Neural cell (in vitro differentiated cells): ENCODE data around the gene PIKFYVE. TPM values are rescaled to one million over a fixed set of nuclear protein-coding genes. Genes with fewer than 3 reads are reported as not detected.
"Not testable (repeated sequence)": the region's sequence is repeated elsewhere in the genome, so short reads cannot be mapped to it uniquely, and the experiment has no call there.

Experiments used
- H2AFZ ChIP-seq: fragments of 200-600, 300-800 bp; sonication (generic), shearing (Covaris generic); 2 replicates; pipeline ENCODE4 v1.6.0; 2014; ENCODE audit warnings: low read depth, mild to moderate bottlenecking, antibody characterized with exemption, low read length, moderate library complexity
- H3F3A ChIP-seq: fragments of 200-600 bp; shearing (Covaris generic); 2 replicates; pipeline ENCODE4 v1.6.1; 2016; ENCODE audit warnings: mild to moderate bottlenecking, moderate library complexity, mixed read lengths, antibody characterized with exemption, low read length; ENCODE audit not compliant: insufficient read depth, poor library complexity, severe bottlenecking
- H3K27ac ChIP-seq: fragments of 200-600, 300-800 bp; sonication (generic), shearing (Covaris generic); 2 replicates; pipeline ENCODE4 v1.5.1; 2014; ENCODE audit warnings: mild to moderate bottlenecking, low read length, moderate library complexity
- H3K27me3 ChIP-seq: fragments of 300-800, 200-600 bp; sonication (generic), shearing (Covaris generic); 2 replicates; pipeline ENCODE4 v1.6.0; 2014; ENCODE audit warnings: mild to moderate bottlenecking, low read depth, low read length, moderate library complexity; ENCODE audit not compliant: insufficient read depth
- H3K36me3 ChIP-seq: fragments of 300-800, 200-600 bp; sonication (generic), shearing (Covaris generic); 2 replicates; pipeline ENCODE4 v1.5.1; 2014; ENCODE audit warnings: mild to moderate bottlenecking, antibody characterized with exemption, low read length, moderate library complexity; ENCODE audit not compliant: insufficient read depth
- H3K4me2 ChIP-seq: fragments of 300-800, 200-600 bp; sonication (generic), shearing (Covaris generic); 2 replicates; pipeline ENCODE4 v1.6.0; 2014; ENCODE audit warnings: mild to moderate bottlenecking, low read length
- H3K4me3 ChIP-seq: fragments of 300-800, 200-600 bp; sonication (generic), shearing (Covaris generic); 2 replicates; pipeline ENCODE4 v1.5.1; 2014; ENCODE audit warnings: mild to moderate bottlenecking, low read length, moderate library complexity
- H3K79me2 ChIP-seq: fragments of 200-600 bp; shearing (Covaris generic); replicated peaks from 2 replicates; pipeline ENCODE4 v1.6.0; 2014; ENCODE audit warnings: mild to moderate bottlenecking, low read length, moderate library complexity; ENCODE audit not compliant: insufficient read depth
- H3K9ac ChIP-seq: fragments of 300-800, 200-600 bp; sonication (generic), shearing (Covaris generic); 2 replicates; pipeline ENCODE4 v1.6.1; 2016; ENCODE audit warnings: mild to moderate bottlenecking, low read length, mixed read lengths
- H3K9me2 ChIP-seq: fragments of 200-600 bp; shearing (Covaris generic); 2 replicates; pipeline ENCODE4 v1.6.1; 2016; ENCODE audit warnings: mild to moderate bottlenecking, low read length, mixed read lengths; ENCODE audit not compliant: insufficient read depth
- H3K9me3 ChIP-seq: fragments of 200-600, 300-800 bp; sonication (generic), shearing (Covaris generic); 2 replicates; pipeline ENCODE4 v1.6.1; 2016; ENCODE audit warnings: mild to moderate bottlenecking, mixed run types, low read length, moderate library complexity, mixed read lengths
- H4K20me1 ChIP-seq: fragments of 200-600 bp; shearing (Covaris generic); 2 replicates; pipeline ENCODE4 v1.6.1; 2016; ENCODE audit warnings: mild to moderate bottlenecking, mixed run types; ENCODE audit not compliant: insufficient read depth
- CTCF ChIP-seq: fragments of 450-650 bp; IDR thresholded peaks from 2 replicates; pipeline ENCODE4 v1.5.1; 2014; ENCODE audit warnings: antibody characterized with exemption, mild to moderate bottlenecking, moderate library complexity; ENCODE audit not compliant: poor library complexity, severe bottlenecking
- EP300 ChIP-seq: fragments of 450-650 bp; conservative IDR thresholded peaks from 2 replicates; pipeline ENCODE4 v1.6.1; 2014; ENCODE audit warnings: antibody characterized with exemption, mild to moderate bottlenecking, moderate library complexity; ENCODE audit not compliant: poor library complexity, severe bottlenecking
- EZH2 ChIP-seq: fragments of 200-600, 300-800 bp; shearing (Covaris generic), sonication (generic); IDR thresholded peaks from 2 replicates; pipeline ENCODE4 v1.6.1; 2014; ENCODE audit warnings: antibody characterized with exemption, low read length, borderline replicate concordance, mild to moderate bottlenecking; ENCODE audit not compliant: insufficient read depth, poor library complexity, severe bottlenecking
- MXI1 ChIP-seq: fragments of 450-650 bp; conservative IDR thresholded peaks from 2 replicates; pipeline ENCODE4 v1.6.1; 2014; ENCODE audit warnings: antibody characterized with exemption, mild to moderate bottlenecking; ENCODE audit not compliant: poor library complexity, severe bottlenecking
- POLR2AphosphoS5 ChIP-seq: IDR thresholded peaks from 2 replicates; pipeline ENCODE4 v1.6.1; 2012
- RAD21 ChIP-seq: fragments of 450-650 bp; conservative IDR thresholded peaks from 2 replicates; pipeline ENCODE4 v1.6.1; 2014; ENCODE audit warnings: antibody characterized with exemption, mild to moderate bottlenecking, moderate library complexity
- SMC3 ChIP-seq: fragments of 450-650 bp; conservative IDR thresholded peaks from 2 replicates; pipeline ENCODE4 v1.6.1; 2014; ENCODE audit warnings: antibody characterized with exemption, mild to moderate bottlenecking, moderate library complexity; ENCODE audit not compliant: poor library complexity
- TAF1 ChIP-seq: IDR thresholded peaks from 2 replicates; pipeline ENCODE4 v1.6.1; 2012; ENCODE audit warnings: low read depth
- polyA plus RNA-seq: library from polyadenylated mRNA; depleted of rRNA; stranded (reverse); fragments of >200 nt; gene quantifications from 2 replicates; pipeline ENCODE4 v1.2.3, GENCODE V29; 2014
- TF ChIP-seq, protein P1 (sequence below): IDR thresholded peaks from 2 replicates; pipeline ENCODE4 v1.6.1; 2012; ENCODE audit warnings: borderline replicate concordance

The PIKFYVE gene
- polyA plus RNA-seq, 1 donor from 2014 or later, result 27.1 TPM

DNA sequence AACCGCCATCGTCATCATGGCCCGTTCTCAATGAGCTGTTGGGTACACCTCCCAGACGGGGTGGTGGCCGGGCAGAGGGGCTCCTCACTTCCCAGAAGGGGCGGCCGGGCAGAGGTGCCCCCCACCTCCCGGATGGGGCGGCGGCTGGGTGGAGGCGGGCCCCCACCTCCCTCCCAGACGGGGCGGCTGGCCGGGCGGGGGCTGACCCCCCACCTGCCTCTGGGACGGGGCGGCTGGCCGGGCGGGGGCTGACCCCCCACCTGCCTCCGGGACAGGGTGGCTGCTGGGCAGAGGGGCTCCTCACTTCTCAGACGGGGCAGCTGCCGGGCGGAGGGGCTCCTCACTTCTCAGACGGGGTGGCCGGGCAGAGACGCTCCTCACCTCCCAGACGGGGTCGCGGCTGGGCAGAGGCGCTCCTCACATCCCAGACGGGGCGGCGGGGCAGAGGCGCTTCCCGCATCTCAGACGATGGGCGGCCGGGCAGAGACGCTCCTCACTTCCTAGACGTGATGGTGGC is 111.3 kb downstream of the PIKFYVE start:
- not testable (repeated sequence) for H3K9me2 ChIP-seq, H4K20me1 ChIP-seq, H3K9me3 ChIP-seq, H3K27ac ChIP-seq, H2AFZ ChIP-seq, H3K36me3 ChIP-seq, H3K4me2 ChIP-seq, H3F3A ChIP-seq, H3K4me3 ChIP-seq, H3K27me3 ChIP-seq, H3K79me2 ChIP-seq, H3K9ac ChIP-seq

GRCh38 chr2:208379192-208379591 is 113.1 kb downstream of the PIKFYVE start:
- Histone ChIP-seq H3K9me2 (no peaks in the 10 kb centered on the region), H4K20me1 (no peaks in the 10 kb centered on the region), H3K27me3 (no peaks in the 10 kb centered on the region), H3K36me3 (no peaks in the 10 kb centered on the region), H2AFZ (no peak overlapping the region), H3K9ac (no peak overlapping the region), H3K4me3 (no peak overlapping the region), H3K9me3 (no peaks in the 10 kb centered on the region), H3F3A (no peaks in the 10 kb centered on the region), H3K27ac (no peak overlapping the region), H3K4me2 (no peak overlapping the region), H3K79me2 (no peaks in the 10 kb centered on the region)
- TF ChIP-seq, protein P1, sequence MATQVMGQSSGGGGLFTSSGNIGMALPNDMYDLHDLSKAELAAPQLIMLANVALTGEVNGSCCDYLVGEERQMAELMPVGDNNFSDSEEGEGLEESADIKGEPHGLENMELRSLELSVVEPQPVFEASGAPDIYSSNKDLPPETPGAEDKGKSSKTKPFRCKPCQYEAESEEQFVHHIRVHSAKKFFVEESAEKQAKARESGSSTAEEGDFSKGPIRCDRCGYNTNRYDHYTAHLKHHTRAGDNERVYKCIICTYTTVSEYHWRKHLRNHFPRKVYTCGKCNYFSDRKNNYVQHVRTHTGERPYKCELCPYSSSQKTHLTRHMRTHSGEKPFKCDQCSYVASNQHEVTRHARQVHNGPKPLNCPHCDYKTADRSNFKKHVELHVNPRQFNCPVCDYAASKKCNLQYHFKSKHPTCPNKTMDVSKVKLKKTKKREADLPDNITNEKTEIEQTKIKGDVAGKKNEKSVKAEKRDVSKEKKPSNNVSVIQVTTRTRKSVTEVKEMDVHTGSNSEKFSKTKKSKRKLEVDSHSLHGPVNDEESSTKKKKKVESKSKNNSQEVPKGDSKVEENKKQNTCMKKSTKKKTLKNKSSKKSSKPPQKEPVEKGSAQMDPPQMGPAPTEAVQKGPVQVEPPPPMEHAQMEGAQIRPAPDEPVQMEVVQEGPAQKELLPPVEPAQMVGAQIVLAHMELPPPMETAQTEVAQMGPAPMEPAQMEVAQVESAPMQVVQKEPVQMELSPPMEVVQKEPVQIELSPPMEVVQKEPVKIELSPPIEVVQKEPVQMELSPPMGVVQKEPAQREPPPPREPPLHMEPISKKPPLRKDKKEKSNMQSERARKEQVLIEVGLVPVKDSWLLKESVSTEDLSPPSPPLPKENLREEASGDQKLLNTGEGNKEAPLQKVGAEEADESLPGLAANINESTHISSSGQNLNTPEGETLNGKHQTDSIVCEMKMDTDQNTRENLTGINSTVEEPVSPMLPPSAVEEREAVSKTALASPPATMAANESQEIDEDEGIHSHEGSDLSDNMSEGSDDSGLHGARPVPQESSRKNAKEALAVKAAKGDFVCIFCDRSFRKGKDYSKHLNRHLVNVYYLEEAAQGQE, result no peak
- TF ChIP-seq MXI1 (no peak), SMC3 (no peak)

DNA sequence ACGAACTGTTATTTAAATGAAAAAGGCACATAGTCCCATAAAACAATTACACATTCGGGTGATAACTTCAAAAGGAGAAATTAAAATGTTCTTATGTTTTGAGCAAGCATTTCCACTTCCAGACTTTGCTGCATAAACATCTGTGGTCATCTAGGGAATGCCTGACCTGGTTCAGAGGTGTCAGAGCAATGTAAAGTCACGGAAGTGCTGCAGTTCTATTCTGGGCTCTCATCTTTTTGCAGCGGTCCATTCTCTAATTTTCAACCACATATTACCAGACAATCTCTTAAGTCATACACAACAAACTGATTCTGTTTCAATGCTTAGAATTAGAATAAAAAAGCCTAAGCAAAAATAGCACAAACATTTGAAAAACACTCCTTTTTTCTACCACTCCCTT is 118.6 kb downstream of the PIKFYVE start:
- Histone ChIP-seq H3K9ac (no peak overlapping the region), H4K20me1 (no peaks in the 10 kb centered on the region), H3K4me3 (no peak overlapping the region), H3K9me3 (no peaks in the 10 kb centered on the region), H3K9me2 (no peaks in the 10 kb centered on the region), H3K27me3 (no peaks in the 10 kb centered on the region), H3K36me3 (no peaks in the 10 kb centered on the region), H3K79me2 (no peaks in the 10 kb centered on the region), H3F3A (no peaks in the 10 kb centered on the region), H3K4me2 (no peak overlapping the region), H3K27ac (no peak overlapping the region), H2AFZ (no peak overlapping the region)
- no peak for TF ChIP-seq SMC3
- TF ChIP-seq POLR2AphosphoS5, result no peak
- TF ChIP-seq RAD21, result no peak
- no peak for TF ChIP-seq EZH2
- TF ChIP-seq, protein P1, result no peak
- no peak for TF ChIP-seq MXI1
- TF ChIP-seq TAF1, result no peak
- TF ChIP-seq EP300, result no peak
- no peak for TF ChIP-seq CTCF
